Large intestine (tissue), 3 donors: Measurements from ENCODE around the gene PGAM5. TPM values are rescaled to one million over a fixed set of nuclear protein-coding genes. Genes with fewer than 3 reads are reported as not detected.
"Not testable (repeated sequence)": the region's sequence is repeated elsewhere in the genome, so short reads cannot be mapped to it uniquely, and the experiment has no call there.

Experiments used
- DNase-seq, 2 donors: peaks; one replicate each; pipeline versions ENCODE4 v3.0.0 to v3.0.0-alpha.2; 2013
- H3K27ac ChIP-seq: one replicate; pipeline ENCODE4 v1.5.1; 2013; ENCODE audit warnings: low read length
- H3K27me3 ChIP-seq: 2 replicates; pipeline ENCODE4 v1.6.1; 2013; ENCODE audit warnings: low read length; ENCODE audit not compliant: control insufficient read depth, insufficient read depth
- H3K36me3 ChIP-seq: 2 replicates; pipeline ENCODE4 v1.6.1; 2013; ENCODE audit warnings: low read length; ENCODE audit not compliant: control insufficient read depth, insufficient read depth
- H3K4me1 ChIP-seq: one replicate; pipeline ENCODE4 v1.6.1; 2013; ENCODE audit warnings: low read length; ENCODE audit not compliant: control insufficient read depth, insufficient read depth
- H3K4me3 ChIP-seq: one replicate; pipeline ENCODE4 v1.5.1; 2013; ENCODE audit warnings: low read length
- H3K9me3 ChIP-seq: one replicate; pipeline ENCODE4 v1.6.1; 2013; ENCODE audit warnings: mild to moderate bottlenecking, low read depth, low read length, moderate library complexity; ENCODE audit not compliant: control insufficient read depth
- WGBS: methylation state at CpG from one replicate; pipeline ENCODE4 v1.1.5; 2013; ENCODE audit warnings: low lambda C conversion rate; ENCODE audit not compliant: insufficient coverage; 5-methylcytosine and 5-hydroxymethylcytosine counted together
- polyA plus RNA-seq: library from polyadenylated mRNA; unstranded; fragments of 120-200 nt; gene quantifications from one replicate; pipeline ENCODE4 v1.2.1, GENCODE V29; 2013

PGAM5 gene
- polyA plus RNA-seq, 1 donor, result 23.3 TPM

GRCh38 chr12:132687211-132688164, 23.2 kb upstream of the PGAM5 start, which contains the start of the genes POLE and PXMP2:
TSS of gene POLE (minus strand) at chr12:132687342. CDS start at chr12:132687315, 27 bp downstream.
TSS of gene PXMP2 (plus strand) at chr12:132687587. CDS start at chr12:132687671, 84 bp downstream.
- no peak within 1 kb of the TSS for H3K27ac ChIP-seq
- peak; percentile 96 to 98 for DNase-seq
- no peaks in the 10 kb centered on the region for H3K9me3 ChIP-seq
- peak within 1 kb of the TSS; percentile 40 for H3K4me3 ChIP-seq
- H3K4me1 ChIP-seq, result peaks cover 4% of the 10 kb centered on the region
- H3K36me3 ChIP-seq, result peaks cover 9% of the 10 kb centered on the region
- no peaks in the 10 kb centered on the region for H3K27me3 ChIP-seq
- WGBS, result no CpG with 5 or more reads among the region's 134 CpGs

GRCh38 chr12:132689227-132689626, 21.4 kb upstream of the PGAM5 start:
- no CpG with 5 or more reads among the region's 18 CpGs for WGBS
- Histone ChIP-seq H3K9me3 (no peaks in the 10 kb centered on the region), H3K4me3 (peak overlapping the region; percentile 49), H3K4me1 (peaks cover 4% of the 10 kb centered on the region), H3K36me3 (peaks cover 9% of the 10 kb centered on the region), H3K27ac (peak overlapping the region; percentile 53), H3K27me3 (no peaks in the 10 kb centered on the region)
- DNase-seq, result peak; percentile 68 to 89

GRCh38 chr12:132690112-132690511, 20.5 kb upstream of the PGAM5 start:
- DNase-seq, result no peak
- Histone ChIP-seq H3K9me3 (no peaks in the 10 kb centered on the region), H3K4me3 (no peak overlapping the region), H3K27ac (no peak overlapping the region), H3K27me3 (no peaks in the 10 kb centered on the region), H3K36me3 (peaks cover 9% of the 10 kb centered on the region), H3K4me1 (peaks cover 4% of the 10 kb centered on the region)
- 100% methylated on average over 2 of the region's 9 CpGs for WGBS

- WGBS, result no CpG with 5 or more reads among the region's 3 CpGs
- H3K36me3 ChIP-seq, result peaks cover 27% of the 10 kb centered on the region
- not testable (repeated sequence) for H3K9me3 ChIP-seq
Measured at GRCh38 chr12:132692030-132692429, 18.6 kb upstream of the PGAM5 start.

GRCh38 chr12:132694888-132695287, 15.8 kb upstream of the PGAM5 start:
- not testable (repeated sequence) for H3K4me3 ChIP-seq, DNase-seq, H3K4me1 ChIP-seq, H3K9me3 ChIP-seq, H3K27me3 ChIP-seq, H3K27ac ChIP-seq
- no CpG with 5 or more reads among the region's 3 CpGs for WGBS
- peaks cover 43% of the 10 kb centered on the region for H3K36me3 ChIP-seq

More at GRCh38 chr12:132692030-132692429, 18.6 kb upstream of the PGAM5 start:
- not testable (repeated sequence) for H3K27ac ChIP-seq, H3K27me3 ChIP-seq, H3K4me3 ChIP-seq, H3K4me1 ChIP-seq, DNase-seq

GRCh38 chr12:132695431-132695830, 15.2 kb upstream of the PGAM5 start:
- Histone ChIP-seq H3K36me3 (peaks cover 43% of the 10 kb centered on the region), H3K27me3 (no peaks in the 10 kb centered on the region), H3K27ac (no peak overlapping the region), H3K9me3 (no peaks in the 10 kb centered on the region), H3K4me1 (no peaks in the 10 kb centered on the region), H3K4me3 (no peak overlapping the region)
- WGBS, result no CpG with 5 or more reads among the region's 12 CpGs
- no peak for DNase-seq

GRCh38 chr12:132698341-132698740, 12.3 kb upstream of the PGAM5 start:
- H3K36me3 ChIP-seq, result peaks cover 56% of the 10 kb centered on the region
- H3K4me3 ChIP-seq, result no peak overlapping the region
- H3K4me1 ChIP-seq, result no peaks in the 10 kb centered on the region

GRCh38 chr12:132700212-132700822, 10.3 kb upstream of the PGAM5 start:
- DNase-seq, result no peak
- H3K9me3 ChIP-seq, result no peaks in the 10 kb centered on the region
- no CpG with 5 or more reads among the region's 10 CpGs for WGBS
- no peak overlapping the region for H3K4me3 ChIP-seq
- peaks cover 67% of the 10 kb centered on the region for H3K36me3 ChIP-seq
- H3K4me1 ChIP-seq, result no peaks in the 10 kb centered on the region
- no peaks in the 10 kb centered on the region for H3K27me3 ChIP-seq
- no peak overlapping the region for H3K27ac ChIP-seq

More at GRCh38 chr12:132698341-132698740, 12.3 kb upstream of the PGAM5 start:
- no peak for DNase-seq
- Histone ChIP-seq H3K9me3 (no peaks in the 10 kb centered on the region), H3K27ac (no peak overlapping the region), H3K27me3 (no peaks in the 10 kb centered on the region)
- WGBS, result 100% methylated on average over 1 of the region's 5 CpGs

GRCh38 chr12:132702640-132703039, 8.0 kb upstream of the PGAM5 start:
- peaks cover 55% of the 10 kb centered on the region for H3K36me3 ChIP-seq
- no peak overlapping the region for H3K4me3 ChIP-seq
- DNase-seq, result no peak
- WGBS, result no CpG with 5 or more reads among the region's 4 CpGs
- H3K4me1 ChIP-seq, result no peaks in the 10 kb centered on the region
- no peaks in the 10 kb centered on the region for H3K9me3 ChIP-seq
- no peaks in the 10 kb centered on the region for H3K27me3 ChIP-seq
- H3K27ac ChIP-seq, result no peak overlapping the region

- Histone ChIP-seq H3K4me1 (no peaks in the 10 kb centered on the region), H3K36me3 (peaks cover 52% of the 10 kb centered on the region), H3K4me3 (no peak overlapping the region), H3K9me3 (no peaks in the 10 kb centered on the region), H3K27me3 (no peaks in the 10 kb centered on the region), H3K27ac (no peak overlapping the region)
- WGBS, result 60% methylated on average over 1 of the region's 9 CpGs
- DNase-seq, result no peak
Measured at GRCh38 chr12:132703641-132704040, 7.0 kb upstream of the PGAM5 start.
